Endodermal cell (in vitro differentiated cells): ENCODE results near the gene NRXN3. TPM values are rescaled to one million over a fixed set of nuclear protein-coding genes. Genes with fewer than 3 reads are reported as not detected.

Experiments
- DNase-seq: peaks from one replicate; pipeline ENCODE4 v3.0.0-alpha.2; 2017
- H3K27ac ChIP-seq: 2 replicates; pipeline ENCODE4 v1.5.1; 2013; ENCODE audit warnings: mild to moderate bottlenecking, low read depth, low read length, moderate library complexity
- H3K27me3 ChIP-seq: 2 replicates; pipeline ENCODE4 v1.6.1; 2013; ENCODE audit warnings: mild to moderate bottlenecking, low read length, moderate library complexity; ENCODE audit not compliant: insufficient read depth, control insufficient read depth, poor library complexity, severe bottlenecking
- H3K36me3 ChIP-seq: 2 replicates; pipeline ENCODE4 v1.7.0; 2013; ENCODE audit warnings: mild to moderate bottlenecking, low read length, moderate library complexity; ENCODE audit not compliant: control insufficient read depth, insufficient read depth
- H3K4me1 ChIP-seq: one replicate; pipeline ENCODE4 v1.7.0; 2013; ENCODE audit warnings: low read length; ENCODE audit not compliant: control insufficient read depth, insufficient read depth
- H3K4me3 ChIP-seq: 2 replicates; pipeline ENCODE4 v1.5.1; 2013; ENCODE audit warnings: mild to moderate bottlenecking, low read length, moderate library complexity
- H3K9ac ChIP-seq: 2 replicates; pipeline ENCODE4 v1.6.1; 2013; ENCODE audit warnings: mild to moderate bottlenecking, low read length, moderate library complexity; ENCODE audit not compliant: poor library complexity, severe bottlenecking; ENCODE audit errors: extremely low read depth
- H3K9me3 ChIP-seq: 2 replicates; pipeline ENCODE4 v1.6.1; 2013; ENCODE audit warnings: mild to moderate bottlenecking, low read length, moderate library complexity; ENCODE audit not compliant: control insufficient read depth
- H3K27ac Mint-ChIP-seq: 2 replicates; pipeline ENCODE4 v1.8.0; 2020; ENCODE audit warnings: mixed read lengths
- H3K27me3 Mint-ChIP-seq: 2 replicates; pipeline ENCODE4 v1.8.0; 2021; ENCODE audit warnings: mild to moderate bottlenecking, mixed read lengths; ENCODE audit not compliant: insufficient read depth
- H3K36me3 Mint-ChIP-seq: 2 replicates; pipeline ENCODE4 v1.8.0; 2020; ENCODE audit warnings: low read depth, mixed read lengths
- H3K4me1 Mint-ChIP-seq: 2 replicates; pipeline ENCODE4 v1.8.0; 2020; ENCODE audit warnings: mixed read lengths
- H3K4me3 Mint-ChIP-seq: 2 replicates; pipeline ENCODE4 v1.8.0; 2020; ENCODE audit warnings: mild to moderate bottlenecking, moderate library complexity, mixed read lengths
- H3K9me3 Mint-ChIP-seq: 2 replicates; pipeline ENCODE4 v1.8.0; 2020; ENCODE audit warnings: mild to moderate bottlenecking, mixed read lengths
- CTCF ChIP-seq: fragments of 200-600 bp; sonication (generic); conservative IDR thresholded peaks from 2 replicates; pipeline ENCODE4 v1.5.0; 2021; ENCODE audit warnings: antibody characterized with exemption, mild to moderate bottlenecking
- WGBS, 2 experiments: methylation state at CpG; one replicate each; pipeline versions ENCODE4 v1.1.5 to v1.1.7; 2013; ENCODE audit warnings: missing lambda C conversion rate in 2 of 2, mixed read lengths in 1 of 2; ENCODE audit not compliant: insufficient coverage in 1 of 2, insufficient read length in 1 of 2; 5-methylcytosine and 5-hydroxymethylcytosine counted together
- total RNA-seq, 2 donors: library from RNA; stranded (reverse); fragmentation: NEBNext Ultra II Directional in 1 of 2; extraction: Animal tissue kit (Norgen Biotek cat#: 25700) in 1 of 2; gene quantifications; 2 replicates in 1 of 2; 3 replicates in 1 of 2; pipeline ENCODE4 v1.2.1, GENCODE V29; 2021

Gene NRXN3
- total RNA-seq, 2 donors from 2014 or later: 20.9 to 21.4 TPM

- Mint-ChIP-seq H3K9me3 (peaks cover 2% of the 10 kb centered on the region), H3K36me3 (no peaks in the 10 kb centered on the region), H3K4me1 (peaks cover 33% of the 10 kb centered on the region), H3K27me3 (peaks cover 2% of the 10 kb centered on the region), H3K4me3 (no peak overlapping the region), H3K27ac (no peak overlapping the region)
- Histone ChIP-seq H3K4me3 (no peak overlapping the region), H3K27ac (no peak overlapping the region), H3K9ac (no peak overlapping the region), H3K27me3 (no peaks in the 10 kb centered on the region), H3K4me1 (no peaks in the 10 kb centered on the region), H3K36me3 (no peaks in the 10 kb centered on the region), H3K9me3 (no peaks in the 10 kb centered on the region)
- no peak for TF ChIP-seq CTCF
- WGBS, 2 experiments: 72 to 80% methylated on average over 2 of the region's 2 CpGs
- peak; percentile 63 for DNase-seq
These were observed 1164.1 kb downstream of the NRXN3 start for GRCh38 chr14:79334272-79334671.

GRCh38 chr14:79337761-79338160, 1167.6 kb downstream of the NRXN3 start:
- H3K4me1 Mint-ChIP-seq: peaks cover 42% of the 10 kb centered on the region
- H3K4me3 ChIP-seq: no peak overlapping the region
- H3K4me1 ChIP-seq: peaks cover 8% of the 10 kb centered on the region
- peaks cover 2% of the 10 kb centered on the region for H3K9me3 Mint-ChIP-seq
- WGBS, 2 experiments: 100% methylated on average over 1 of the region's 3 CpGs
- no peak for TF ChIP-seq CTCF
- H3K27me3 Mint-ChIP-seq: no peaks in the 10 kb centered on the region
- H3K27ac ChIP-seq: no peak overlapping the region
- no peak overlapping the region for H3K9ac ChIP-seq
- H3K9me3 ChIP-seq: no peaks in the 10 kb centered on the region
- no peak overlapping the region for H3K27ac Mint-ChIP-seq
- H3K36me3 ChIP-seq: no peaks in the 10 kb centered on the region
- no peaks in the 10 kb centered on the region for H3K36me3 Mint-ChIP-seq
- DNase-seq: no peak
- H3K4me3 Mint-ChIP-seq: no peak overlapping the region
- H3K27me3 ChIP-seq: no peaks in the 10 kb centered on the region

- Histone ChIP-seq H3K9me3 (no peaks in the 10 kb centered on the region), H3K36me3 (no peaks in the 10 kb centered on the region), H3K27ac (no peak overlapping the region), H3K4me3 (no peak overlapping the region), H3K9ac (no peak overlapping the region), H3K27me3 (no peaks in the 10 kb centered on the region), H3K4me1 (peaks cover 8% of the 10 kb centered on the region)
- 92 to 94% methylated on average over 2 to 5 of the region's 5 CpGs for WGBS, 2 experiments
- Mint-ChIP-seq H3K4me1 (peaks cover 29% of the 10 kb centered on the region), H3K27ac (no peak overlapping the region), H3K36me3 (no peaks in the 10 kb centered on the region), H3K9me3 (no peaks in the 10 kb centered on the region), H3K27me3 (no peaks in the 10 kb centered on the region), H3K4me3 (no peak overlapping the region)
- DNase-seq: peak; percentile 46
- no peak for TF ChIP-seq CTCF
These were observed 1172.8 kb downstream of the NRXN3 start for GRCh38 chr14:79342942-79343341.
